Endothelial cell of umbilical vein (primary cell): ENCODE data around the gene DYNLT3. TPM values are rescaled to one million over a fixed set of nuclear protein-coding genes. Genes with fewer than 3 reads are reported as not detected.

Experiments
- BruUV-seq: library from RNA; stranded (reverse); fragments of 400-500 nt; replicated peaks from 2 replicates; lab custom pipeline; 2021; lab: Mats Ljungman, UMichigan
- CTCF ChIA-PET: fragments of 300-600, 350-600 bp; sonication (Branson Sonifier 250); formaldehyde crosslinking; loops from one replicate; lab custom pipeline; 2021; ENCODE audit warnings: antibody characterized with exemption, inconsistent platforms; lab: Charles Lee
- POLR2A ChIA-PET: fragments of 300-600, 350-600 bp; sonication (Branson Sonifier 250); formaldehyde crosslinking; loops from one replicate; lab custom pipeline; 2021; ENCODE audit warnings: antibody characterized with exemption, inconsistent platforms; lab: Charles Lee
- DNase-seq: peaks from one replicate; pipeline ENCODE4 v3.0.0-alpha.2; 2011; ENCODE audit warnings: low read depth, low spot score
- FAIRE-seq: peaks from 2 replicates; lab custom pipeline; 2011; peaks lifted over from hg19 to GRCh38; lab: Jason Lieb, UNC
- H2AFZ ChIP-seq: 2 replicates; pipeline ENCODE4 v1.6.0; 2012; ENCODE audit warnings: low read depth, low read length, control low read depth, inconsistent platforms
- H3K27ac ChIP-seq: 2 replicates; pipeline ENCODE4 v1.5.1; 2011; ENCODE audit warnings: low read depth, mild to moderate bottlenecking, control low read depth, low read length, moderate library complexity; ENCODE audit not compliant: insufficient read depth
- H3K27me3 ChIP-seq, 2 experiments: 2 replicates each; pipeline versions ENCODE4 v1.6.0 to v1.6.1; 2011; ENCODE audit warnings: low read length in 2 of 2, mixed read lengths in 1 of 2; ENCODE audit not compliant: control insufficient read depth in 2 of 2, insufficient read depth in 2 of 2
- H3K36me3 ChIP-seq, 2 experiments: 2 replicates in 1 of 2; 3 replicates in 1 of 2; pipeline ENCODE4 v1.5.1; 2011; ENCODE audit warnings: low read length in 2 of 2, mild to moderate bottlenecking in 1 of 2, moderate library complexity in 1 of 2; ENCODE audit not compliant: control insufficient read depth in 2 of 2, insufficient read depth in 2 of 2; ENCODE audit errors: extremely low read depth in 1 of 2
- H3K4me1 ChIP-seq: 3 replicates; pipeline ENCODE4 v1.5.1; 2011; ENCODE audit warnings: mild to moderate bottlenecking, low read length; ENCODE audit not compliant: control insufficient read depth, insufficient read depth; ENCODE audit errors: extremely low read depth
- H3K4me2 ChIP-seq: 2 replicates; pipeline ENCODE4 v1.6.1; 2011; ENCODE audit warnings: low read length, control low read depth, mixed read lengths; ENCODE audit not compliant: insufficient read depth
- H3K4me3 ChIP-seq, 3 experiments: fragments of 200-600 bp in 1 of 3; sonication (generic), shearing (Covaris generic) in 1 of 3; replicated peaks in 1 of 3; 2 replicates each; pipeline ENCODE4 v1.5.1; 2011 to 2016; ENCODE audit warnings: control low read depth in 3 of 3, low read length in 3 of 3, mild to moderate bottlenecking in 2 of 3, inconsistent platforms in 1 of 3, low read depth in 1 of 3, moderate library complexity in 1 of 3; ENCODE audit not compliant: insufficient read depth in 1 of 3
- H3K79me2 ChIP-seq: 2 replicates; pipeline ENCODE4 v1.6.0; 2012; ENCODE audit warnings: low read length, inconsistent platforms; ENCODE audit not compliant: control insufficient read depth, insufficient read depth
- H3K9ac ChIP-seq: replicated peaks from 2 replicates; pipeline ENCODE3; 2011; ENCODE audit warnings: low read length, control low read depth; ENCODE audit not compliant: insufficient read depth; ENCODE audit errors: extremely low read depth
- H3K9me1 ChIP-seq: replicated peaks from 3 replicates; pipeline ENCODE4 v1.6.0; 2011; ENCODE audit warnings: mild to moderate bottlenecking, low read length; ENCODE audit not compliant: control insufficient read depth, insufficient read depth; ENCODE audit errors: extremely low read depth
- H3K9me3 ChIP-seq: replicated peaks from 2 replicates; pipeline ENCODE4 v1.5.1; 2012; ENCODE audit warnings: low read length, inconsistent platforms; ENCODE audit not compliant: control insufficient read depth, insufficient read depth
- H4K20me1 ChIP-seq: replicated peaks from 2 replicates; pipeline ENCODE3; 2011; ENCODE audit warnings: mild to moderate bottlenecking, low read length; ENCODE audit not compliant: control insufficient read depth, insufficient read depth; ENCODE audit errors: extremely low read depth
- CTCF ChIP-seq, 2 donors: IDR thresholded peaks; 1 replicate in 1 of 2; 2 replicates in 1 of 2; pipeline ENCODE4 v1.5.1; 2011; ENCODE audit warnings: low read length in 2 of 2, mild to moderate bottlenecking in 2 of 2, moderate library complexity in 2 of 2, control low read depth in 1 of 2, inconsistent platforms in 1 of 2, low read depth in 1 of 2; ENCODE audit not compliant: insufficient read depth in 1 of 2; ENCODE audit errors: extremely low read depth in 1 of 2
- EZH2 ChIP-seq: IDR thresholded peaks from 2 replicates; pipeline ENCODE4 v1.6.1; 2012; ENCODE audit warnings: borderline replicate concordance, low read depth, mild to moderate bottlenecking, moderate library complexity, low read length, inconsistent platforms; ENCODE audit not compliant: severe bottlenecking
- FOS ChIP-seq: IDR thresholded peaks from 2 replicates; pipeline ENCODE4 v1.6.1; 2011; ENCODE audit warnings: mild to moderate bottlenecking, low read length, moderate library complexity, borderline replicate concordance; ENCODE audit not compliant: insufficient read depth
- GATA2 ChIP-seq: IDR thresholded peaks from 2 replicates; pipeline ENCODE4 v1.7.0; 2011; ENCODE audit warnings: low read depth, mild to moderate bottlenecking, moderate library complexity, mixed read lengths, low read length; ENCODE audit not compliant: insufficient read length, insufficient read depth
- JUN ChIP-seq: IDR thresholded peaks from 2 replicates; pipeline ENCODE4 v1.6.1; 2011; ENCODE audit warnings: borderline replicate concordance, low read depth; ENCODE audit not compliant: insufficient read length, insufficient read depth
- MAX ChIP-seq: IDR thresholded peaks from 2 replicates; pipeline ENCODE4 v1.6.1; 2011; ENCODE audit not compliant: insufficient read depth, insufficient read length
- MYC ChIP-seq: IDR thresholded peaks from one replicate; pipeline ENCODE4 v1.6.1; 2011; ENCODE audit warnings: mild to moderate bottlenecking, low read depth, low read length
- POLR2AphosphoS5 ChIP-seq: IDR thresholded peaks from 2 replicates; pipeline ENCODE4 v1.6.1; 2012; ENCODE audit warnings: low read depth, mild to moderate bottlenecking, control low read depth, low read length, moderate library complexity; ENCODE audit not compliant: insufficient read depth
- dilution Hi-C: fragments of 300-500 bp; cut with MboI; formaldehyde crosslinking; loops from one replicate; pipeline ENCODE4 v1.15.0; 2019; ENCODE audit warnings: low sequenced_read_pairs; ENCODE audit not compliant: extremely low pct_ligation_motif_present
- intact Hi-C: fragments of 100-400 bp; cut with micrococcal nuclease; formaldehyde crosslinking; loops from one replicate; pipeline ENCODE4 v1.10.0; 2022
- polyA plus RNA-seq, 4 experiments: library from polyadenylated mRNA; depleted of rRNA in 3 of 4; stranded (reverse) in 3 of 4; unstranded in 1 of 4; fragments of >200 nt; gene quantifications; 2 replicates each; pipeline versions ENCODE4 v1.2.1 to v1.2.3, GENCODE V29; 2011 to 2012; ENCODE audit warnings: missing spikeins in 1 of 4
- total RNA-seq: library from RNA; stranded (reverse); gene quantifications from 2 replicates; pipeline ENCODE4 v1.2.3, GENCODE V29; 2021

Gene DYNLT3
- total and polyA plus RNA-seq, 2 donors (not counting 3 experiments of a cell fraction or from before 2014, with no cell fraction given) = 9.3 to 22.8 TPM

GRCh38 chrX:37871626-37872302 is 24.4 kb upstream of the DYNLT3 start:
- Histone ChIP-seq H4K20me1 (no peaks in the 10 kb centered on the region), H3K9ac (no peak overlapping the region), H3K27me3 (no peaks in the 10 kb centered on the region), H3K4me2 (no peak overlapping the region), H3K27ac (no peak overlapping the region), H3K4me1 (peaks cover 3% of the 10 kb centered on the region), H2AFZ (no peak overlapping the region), H3K79me2 (no peaks in the 10 kb centered on the region), H3K4me3 (no peak overlapping the region), H3K9me3 (no peaks in the 10 kb centered on the region), H3K9me1 (no peaks in the 10 kb centered on the region), H3K36me3 (no peaks in the 10 kb centered on the region)
- DNase-seq = peak; percentile 46
- no TSS peak for BruUV-seq
- POLR2A ChIA-PET = no interaction called here
- CTCF ChIA-PET = interaction anchor here (1.0 kb wide), 1 partner anchor 8 kb away, joined by 3 read pairs; no protein-coding TSS in a partner anchor
- intact Hi-C loops = no loop called here
- dilution Hi-C loops = no loop called here
- peak; percentile 87 for FAIRE-seq
- TF ChIP-seq GATA2 = peak; percentile 30
- TF ChIP-seq FOS = peak; percentile 78
- TF ChIP-seq CTCF (IDR thresholded peaks at IDR 0.05; ENCODE audit: extremely low read depth in 1 of 2, insufficient read depth in 1 of 2, low read depth in 1 of 2, low read length in 2 of 2) = no peak
- TF ChIP-seq JUN = peak; percentile 15
- TF ChIP-seq MAX = no peak
- TF ChIP-seq EZH2 = no peak
- TF ChIP-seq POLR2AphosphoS5 = peak; percentile 16
- no peak for TF ChIP-seq MYC
